ENCODE measurements around the gene MAP4K4.
"Not testable (repeated sequence)": the region's sequence is repeated elsewhere in the genome, so short reads cannot be mapped to it uniquely, and the experiment has no call there.

The MAP4K4 gene

DNA sequence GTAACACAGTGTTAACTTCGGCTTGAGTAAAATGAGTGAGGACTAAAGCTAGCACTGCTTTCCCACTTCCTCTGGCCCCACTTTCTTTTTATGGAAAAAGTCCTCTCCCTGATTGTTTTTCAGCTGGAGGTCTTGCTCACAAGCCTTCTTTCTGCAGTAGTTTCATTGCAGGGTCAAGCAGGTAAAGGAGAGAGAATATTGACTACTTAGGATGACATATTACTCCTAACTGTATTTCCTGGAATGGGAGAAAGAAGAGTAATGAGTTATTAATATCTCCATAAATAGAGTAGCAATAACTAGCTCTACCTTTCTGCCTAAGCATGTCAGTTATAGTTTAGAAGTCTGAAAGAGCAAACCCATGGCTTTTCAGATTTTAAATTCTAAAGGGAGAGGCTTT lies 45.0 kb downstream of the MAP4K4 start:
- DNase-seq (ENCODE audit: low read depth, low spot score), result no peak

DNA sequence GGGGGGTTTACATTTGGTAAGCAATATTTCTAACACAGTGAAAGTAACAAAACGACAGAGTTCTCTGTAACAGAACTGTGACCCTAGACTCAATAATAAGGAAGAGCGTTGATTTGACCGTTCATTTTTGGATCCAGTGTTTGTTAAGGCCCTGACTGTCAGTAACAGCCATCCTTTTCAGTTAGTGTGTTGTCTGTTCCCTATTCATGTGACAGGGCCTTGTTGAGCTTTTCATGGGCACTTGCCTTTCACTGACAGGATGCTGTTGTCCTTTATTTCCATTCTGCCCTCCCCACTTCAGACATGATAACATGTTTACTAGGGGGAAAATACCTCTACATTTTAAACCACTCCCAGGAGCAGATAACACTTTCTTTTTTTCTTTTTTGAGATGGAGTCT lies 45.8 kb downstream of the MAP4K4 start:
- DNase-seq (ENCODE audit: low read depth, low spot score), result no peak

GRCh38 chr2:101744832-101745231 lies 47.3 kb downstream of the MAP4K4 start:
- DNase-seq (ENCODE audit: low read depth, low spot score), result no peak

GRCh38 chr2:101745711-101746694 lies 48.5 kb downstream of the MAP4K4 start:
- DNase-seq (ENCODE audit: low read depth, low spot score), result no peak

GRCh38 chr2:101748000-101748399 lies 50.5 kb downstream of the MAP4K4 start:
- DNase-seq (ENCODE audit: low read depth, low spot score), result no peak

DNA sequence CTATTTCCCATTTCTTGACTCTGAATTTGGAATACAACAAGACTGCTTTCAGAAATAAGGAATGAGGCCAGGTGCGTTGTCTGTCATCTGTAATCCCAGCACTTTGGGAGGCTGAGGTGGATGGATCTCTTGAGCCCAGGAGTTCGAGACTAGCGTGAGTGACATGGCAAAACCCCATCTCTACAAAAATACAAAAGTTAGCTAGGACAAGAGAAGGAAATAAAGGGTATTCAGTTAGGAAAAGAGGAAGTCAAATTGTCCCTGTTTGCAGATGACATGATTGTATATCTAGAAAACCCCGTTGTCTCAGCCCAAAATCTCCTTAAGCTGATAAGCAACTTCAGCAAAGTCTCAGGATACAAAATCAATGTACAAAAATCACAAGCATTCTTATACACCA lies 51.0 kb downstream of the MAP4K4 start:
- DNase-seq (ENCODE audit: low read depth, low spot score), result not testable (repeated sequence)

- no peak for DNase-seq (ENCODE audit: low read depth, low spot score)
These were observed 53.2 kb downstream of the MAP4K4 start for GRCh38 chr2:101750688-101751087.

DNA sequence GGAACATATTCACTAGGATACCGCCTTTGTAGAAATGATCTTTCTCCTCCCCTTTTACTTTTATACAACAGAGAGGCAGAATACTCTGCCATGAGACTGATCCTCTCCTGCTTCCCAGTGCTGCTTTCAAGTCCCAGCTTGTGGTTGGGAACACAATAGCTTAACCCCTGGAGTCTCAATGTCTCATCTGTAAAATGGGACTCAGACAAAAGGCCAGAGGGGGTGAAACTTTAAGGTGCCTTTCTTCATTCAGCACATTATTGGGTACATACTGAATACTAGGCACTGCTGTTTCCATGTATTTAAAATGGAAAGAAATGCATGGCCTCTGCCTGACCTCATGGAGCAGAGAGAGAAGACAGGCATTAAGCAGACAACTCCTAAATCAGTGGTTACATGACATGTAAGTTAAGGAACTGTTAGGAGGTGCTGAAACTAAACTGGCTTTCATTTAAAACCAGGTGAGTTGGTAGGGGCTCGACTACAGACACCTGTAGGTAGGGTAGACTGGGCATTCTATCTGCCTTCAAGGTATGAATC lies 53.8 kb downstream of the MAP4K4 start:
- no peak for DNase-seq (ENCODE audit: low read depth, low spot score)

- no peak for DNase-seq (ENCODE audit: low read depth, low spot score)
These were observed 54.5 kb downstream of the MAP4K4 start for GRCh38 chr2:101751875-101752619.

- no peak for DNase-seq (ENCODE audit: low read depth, low spot score)
These were observed 55.5 kb downstream of the MAP4K4 start for GRCh38 chr2:101752716-101753616.

- no peak for DNase-seq (ENCODE audit: low read depth, low spot score)
These were observed 56.4 kb downstream of the MAP4K4 start for GRCh38 chr2:101753720-101754490.

GRCh38 chr2:101754618-101755017 lies 57.1 kb downstream of the MAP4K4 start:
- DNase-seq (ENCODE audit: low read depth, low spot score), result no peak

GRCh38 chr2:101756266-101756665 lies 58.8 kb downstream of the MAP4K4 start:
- DNase-seq (ENCODE audit: low read depth, low spot score), result no peak

- no peak for DNase-seq (ENCODE audit: low read depth, low spot score)
These were observed 60.5 kb downstream of the MAP4K4 start for GRCh38 chr2:101758001-101758400.

DNA sequence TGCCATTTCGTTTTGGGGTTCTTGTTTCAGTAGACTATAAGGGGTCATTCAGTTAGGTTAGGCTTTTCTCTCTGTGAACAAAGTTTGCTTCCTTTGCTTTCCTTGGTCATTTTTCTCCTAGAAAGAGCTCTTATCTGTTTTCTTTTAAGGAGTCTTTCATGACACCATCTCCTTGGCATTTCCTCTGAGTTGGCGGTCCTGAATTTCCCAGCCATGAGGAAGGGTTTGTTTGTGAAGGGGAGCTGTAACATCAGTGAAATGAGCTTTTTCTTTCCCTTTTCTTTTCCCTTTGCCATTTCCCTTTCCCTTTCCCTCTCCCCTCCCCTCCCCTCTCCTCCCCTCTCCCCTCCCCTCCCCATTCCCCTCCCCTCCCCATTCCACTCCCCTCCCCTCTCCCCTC lies 61.7 kb downstream of the MAP4K4 start:
- peak; percentile 65 for DNase-seq (ENCODE audit: low read depth, low spot score)

- peak; percentile 52 for DNase-seq (ENCODE audit: low read depth, low spot score)
These were observed 65.1 kb downstream of the MAP4K4 start for GRCh38 chr2:101762451-101763171.

- no peak for DNase-seq (ENCODE audit: low read depth, low spot score)
These were observed 66.2 kb downstream of the MAP4K4 start for GRCh38 chr2:101763496-101764333.

GRCh38 chr2:101766337-101766736 lies 68.8 kb downstream of the MAP4K4 start:
- no peak for DNase-seq (ENCODE audit: low read depth, low spot score)

All from ELF-1 (cell line).